ENCODE data around the gene TMEM88. TPM values are rescaled to one million over a fixed set of nuclear protein-coding genes. Genes with fewer than 3 reads are reported as not detected.

TMEM88 gene
- total RNA-seq, 1 donor from 2014 or later: 33.7 TPM

DNA sequence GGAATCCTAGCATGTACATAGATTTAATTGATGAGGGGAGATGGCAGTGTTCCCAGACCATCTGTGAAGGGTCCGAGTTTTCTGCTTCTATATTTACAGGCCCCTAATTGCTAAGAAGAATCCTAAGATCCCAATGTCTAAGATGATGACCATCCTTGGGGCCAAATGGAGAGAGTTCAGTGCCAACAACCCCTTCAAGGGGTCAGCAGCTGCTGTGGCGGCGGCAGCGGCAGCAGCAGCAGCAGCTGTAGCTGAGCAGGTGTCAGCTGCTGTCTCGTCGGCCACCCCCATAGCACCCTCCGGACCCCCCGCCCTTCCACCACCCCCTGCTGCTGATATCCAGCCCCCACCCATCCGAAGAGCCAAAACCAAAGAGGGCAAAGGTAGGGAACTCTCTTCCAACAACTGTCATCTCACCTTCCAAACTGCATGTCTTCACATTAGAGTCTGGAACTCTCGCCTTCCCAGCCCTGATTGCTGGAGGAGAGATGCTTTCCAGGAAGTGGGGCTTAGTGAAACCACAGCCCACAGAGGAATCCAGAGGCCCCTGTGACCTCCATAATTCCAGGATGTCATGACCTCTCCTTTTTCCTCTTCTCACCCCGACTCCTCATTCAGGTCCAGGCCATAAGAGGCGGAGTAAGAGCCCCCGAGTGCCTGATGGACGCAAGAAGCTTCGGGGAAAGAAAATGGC lies 38.5 kb downstream of the TMEM88 start:
- peaks cover 39% of the 10 kb centered on the region for H4K20me1 ChIP-seq (ENCODE audit: insufficient read depth, low read length)
- no peaks in the 10 kb centered on the region for H3K9me3 ChIP-seq (ENCODE audit: insufficient read depth, low read depth, low read length)
- no peak overlapping the region for H3K27ac Mint-ChIP-seq (ENCODE audit: unreplicated experiment)
- no peak overlapping the region for H3K4me3 ChIP-seq (ENCODE audit: insufficient read depth, low read depth, low read length)
- no peak for DNase-seq (ENCODE audit: low read depth)
- H2AFZ ChIP-seq (ENCODE audit: low read depth, low read length): no peak overlapping the region
- no peak overlapping the region for H3K9ac ChIP-seq (ENCODE audit: low read length)
- H3K36me3 ChIP-seq (ENCODE audit: insufficient read depth, low read length): peaks cover 41% of the 10 kb centered on the region
- no peak overlapping the region for H3K4me3 Mint-ChIP-seq (ENCODE audit: unreplicated experiment)
- no peaks in the 10 kb centered on the region for H3K27me3 ChIP-seq (ENCODE audit: insufficient read depth, low read length)
- no peak for FAIRE-seq
- H3K4me1 ChIP-seq (ENCODE audit: insufficient read depth, low read length): peaks cover 15% of the 10 kb centered on the region
- no peaks in the 10 kb centered on the region for H3K27me3 Mint-ChIP-seq (ENCODE audit: low read depth, unreplicated experiment)
- H3K36me3 Mint-ChIP-seq (ENCODE audit: low read depth, unreplicated experiment): peaks cover 46% of the 10 kb centered on the region
- no peak overlapping the region for H3K4me2 ChIP-seq (ENCODE audit: low read length)
- peaks cover 22% of the 10 kb centered on the region for H3K79me2 ChIP-seq (ENCODE audit: insufficient read depth, low read length)
- H3K4me1 Mint-ChIP-seq (ENCODE audit: low read depth, unreplicated experiment): no peaks in the 10 kb centered on the region
- TF ChIP-seq, protein P1, sequence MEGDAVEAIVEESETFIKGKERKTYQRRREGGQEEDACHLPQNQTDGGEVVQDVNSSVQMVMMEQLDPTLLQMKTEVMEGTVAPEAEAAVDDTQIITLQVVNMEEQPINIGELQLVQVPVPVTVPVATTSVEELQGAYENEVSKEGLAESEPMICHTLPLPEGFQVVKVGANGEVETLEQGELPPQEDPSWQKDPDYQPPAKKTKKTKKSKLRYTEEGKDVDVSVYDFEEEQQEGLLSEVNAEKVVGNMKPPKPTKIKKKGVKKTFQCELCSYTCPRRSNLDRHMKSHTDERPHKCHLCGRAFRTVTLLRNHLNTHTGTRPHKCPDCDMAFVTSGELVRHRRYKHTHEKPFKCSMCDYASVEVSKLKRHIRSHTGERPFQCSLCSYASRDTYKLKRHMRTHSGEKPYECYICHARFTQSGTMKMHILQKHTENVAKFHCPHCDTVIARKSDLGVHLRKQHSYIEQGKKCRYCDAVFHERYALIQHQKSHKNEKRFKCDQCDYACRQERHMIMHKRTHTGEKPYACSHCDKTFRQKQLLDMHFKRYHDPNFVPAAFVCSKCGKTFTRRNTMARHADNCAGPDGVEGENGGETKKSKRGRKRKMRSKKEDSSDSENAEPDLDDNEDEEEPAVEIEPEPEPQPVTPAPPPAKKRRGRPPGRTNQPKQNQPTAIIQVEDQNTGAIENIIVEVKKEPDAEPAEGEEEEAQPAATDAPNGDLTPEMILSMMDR (IDR thresholded peaks at IDR 0.05; ENCODE audit: insufficient read depth, low read depth, low read length): no peak
- TF ChIP-seq EZH2 (IDR thresholded peaks at IDR 0.05; ENCODE audit: insufficient read depth, low read length): no peak
- H3K9me3 Mint-ChIP-seq (ENCODE audit: unreplicated experiment): peaks cover 2% of the 10 kb centered on the region
- no peak overlapping the region for H3K27ac ChIP-seq (ENCODE audit: low read depth, low read length)

DNA sequence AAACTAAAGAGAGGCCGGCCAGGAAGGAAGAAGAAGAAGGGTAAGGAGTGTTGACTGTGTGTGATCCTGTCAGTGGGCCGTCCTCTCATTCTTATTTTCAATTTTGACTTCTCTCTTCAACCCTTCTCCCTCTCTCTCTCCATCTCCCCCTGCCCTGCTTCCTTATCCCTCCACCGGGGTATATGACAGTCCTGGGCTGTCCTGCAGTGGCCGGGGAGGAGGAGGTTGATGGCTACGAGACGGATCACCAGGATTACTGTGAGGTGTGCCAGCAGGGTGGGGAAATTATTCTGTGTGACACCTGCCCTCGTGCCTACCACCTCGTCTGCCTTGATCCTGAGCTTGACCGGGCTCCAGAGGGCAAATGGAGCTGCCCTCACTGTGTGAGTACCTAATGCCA lies 39.4 kb downstream of the TMEM88 start:
- Mint-ChIP-seq H3K4me3 (ENCODE audit: unreplicated experiment) (no peak overlapping the region), H3K27me3 (ENCODE audit: low read depth, unreplicated experiment) (no peaks in the 10 kb centered on the region), H3K36me3 (ENCODE audit: low read depth, unreplicated experiment) (peaks cover 52% of the 10 kb centered on the region), H3K4me1 (ENCODE audit: low read depth, unreplicated experiment) (no peaks in the 10 kb centered on the region), H3K27ac (ENCODE audit: unreplicated experiment) (no peak overlapping the region), H3K9me3 (ENCODE audit: unreplicated experiment) (peaks cover 2% of the 10 kb centered on the region)
- Histone ChIP-seq H3K9me3 (ENCODE audit: insufficient read depth, low read depth, low read length) (no peaks in the 10 kb centered on the region), H4K20me1 (ENCODE audit: insufficient read depth, low read length) (peaks cover 30% of the 10 kb centered on the region), H3K27ac (ENCODE audit: low read depth, low read length) (no peak overlapping the region), H3K27me3 (ENCODE audit: insufficient read depth, low read length) (no peaks in the 10 kb centered on the region), H3K4me3 (ENCODE audit: insufficient read depth, low read depth, low read length) (no peak overlapping the region), H3K9ac (ENCODE audit: low read length) (no peak overlapping the region), H3K4me2 (ENCODE audit: low read length) (no peak overlapping the region), H3K36me3 (ENCODE audit: insufficient read depth, low read length) (peaks cover 50% of the 10 kb centered on the region), H3K79me2 (ENCODE audit: insufficient read depth, low read length) (peaks cover 13% of the 10 kb centered on the region), H3K4me1 (ENCODE audit: insufficient read depth, low read length) (peaks cover 6% of the 10 kb centered on the region), H2AFZ (ENCODE audit: low read depth, low read length) (no peak overlapping the region)
- FAIRE-seq (no peak), DNase-seq (ENCODE audit: low read depth) (no peak)
- TF ChIP-seq EZH2 (IDR thresholded peaks at IDR 0.05; ENCODE audit: insufficient read depth, low read length): no peak
- TF ChIP-seq, protein P1 (IDR thresholded peaks at IDR 0.05; ENCODE audit: insufficient read depth, low read depth, low read length): no peak

DNA sequence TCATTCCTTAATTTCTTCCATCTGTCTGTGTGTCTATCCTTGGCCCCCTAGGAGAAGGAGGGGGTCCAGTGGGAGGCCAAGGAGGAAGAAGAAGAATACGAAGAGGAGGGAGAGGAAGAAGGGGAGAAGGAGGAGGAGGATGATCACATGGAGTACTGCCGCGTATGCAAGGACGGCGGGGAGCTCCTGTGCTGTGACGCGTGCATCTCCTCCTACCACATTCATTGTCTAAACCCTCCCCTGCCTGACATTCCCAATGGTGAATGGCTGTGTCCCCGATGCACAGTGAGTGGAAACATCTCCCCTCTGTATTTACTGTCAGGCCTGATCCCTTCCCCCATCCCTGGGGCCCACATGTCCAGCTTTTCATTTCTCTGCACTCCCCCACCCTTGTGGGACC lies 40.0 kb downstream of the TMEM88 start:
- TF ChIP-seq, protein P1 (IDR thresholded peaks at IDR 0.05; ENCODE audit: insufficient read depth, low read depth, low read length): no peak
- TF ChIP-seq EZH2 (IDR thresholded peaks at IDR 0.05; ENCODE audit: insufficient read depth, low read length): no peak
- H3K36me3 ChIP-seq (ENCODE audit: insufficient read depth, low read length): peaks cover 56% of the 10 kb centered on the region
- H3K9me3 Mint-ChIP-seq (ENCODE audit: unreplicated experiment): peaks cover 2% of the 10 kb centered on the region

More for the DNA sequence above, 40.0 kb downstream of the TMEM88 start:
- Histone ChIP-seq H4K20me1 (ENCODE audit: insufficient read depth, low read length) (peaks cover 24% of the 10 kb centered on the region), H3K9ac (ENCODE audit: low read length) (no peak overlapping the region), H3K27me3 (ENCODE audit: insufficient read depth, low read length) (no peaks in the 10 kb centered on the region), H3K4me1 (ENCODE audit: insufficient read depth, low read length) (no peaks in the 10 kb centered on the region), H3K4me2 (ENCODE audit: low read length) (no peak overlapping the region), H2AFZ (ENCODE audit: low read depth, low read length) (no peak overlapping the region), H3K79me2 (ENCODE audit: insufficient read depth, low read length) (peaks cover 7% of the 10 kb centered on the region), H3K27ac (ENCODE audit: low read depth, low read length) (no peak overlapping the region), H3K9me3 (ENCODE audit: insufficient read depth, low read depth, low read length) (no peaks in the 10 kb centered on the region), H3K4me3 (ENCODE audit: insufficient read depth, low read depth, low read length) (no peak overlapping the region)
- H3K27me3 Mint-ChIP-seq (ENCODE audit: low read depth, unreplicated experiment): no peaks in the 10 kb centered on the region
- peaks cover 54% of the 10 kb centered on the region for H3K36me3 Mint-ChIP-seq (ENCODE audit: low read depth, unreplicated experiment)
- no peaks in the 10 kb centered on the region for H3K4me1 Mint-ChIP-seq (ENCODE audit: low read depth, unreplicated experiment)
- DNase-seq (ENCODE audit: low read depth) (no peak), FAIRE-seq (no peak)
- H3K27ac Mint-ChIP-seq (ENCODE audit: unreplicated experiment): no peak overlapping the region
- H3K4me3 Mint-ChIP-seq (ENCODE audit: unreplicated experiment): no peak overlapping the region
